ENCODE measurements around the gene CXCL8.

The CXCL8 gene

DNA sequence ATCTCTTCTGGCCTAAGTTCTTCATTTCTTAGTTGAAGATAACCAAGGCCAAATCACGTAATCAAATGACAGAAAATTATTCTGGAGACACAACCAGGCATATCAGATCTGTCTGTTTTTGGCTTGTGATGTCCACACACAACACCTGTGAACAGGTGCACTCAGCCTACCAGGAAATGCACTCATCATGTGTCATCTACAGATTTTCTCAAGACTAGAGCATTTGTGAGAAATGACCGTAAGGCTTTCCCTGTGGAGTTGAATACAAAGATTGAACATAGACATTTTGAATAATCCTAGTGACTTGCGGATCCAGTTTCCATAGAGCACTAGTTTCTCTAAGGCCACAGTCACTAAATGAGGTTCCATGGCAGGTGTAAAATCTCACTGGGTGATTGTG is 26.7 kb upstream of the CXCL8 start:
- no peak for TF ChIP-seq POU2F2 (IDR thresholded peaks at IDR 0.05; ENCODE audit: low read depth, low read length)
- TF ChIP-seq POLR2AphosphoS5 (IDR thresholded peaks at IDR 0.05; ENCODE audit: low read depth, low read length), result no peak
- no peak for TF ChIP-seq PAX5 (IDR thresholded peaks at IDR 0.05; ENCODE audit: insufficient read depth, low read length, severe bottlenecking)
- TF ChIP-seq TAF1 (IDR thresholded peaks at IDR 0.05; ENCODE audit: low read depth, low read length), result no peak
- no peak for TF ChIP-seq SPI1 (IDR thresholded peaks at IDR 0.05; ENCODE audit: low read depth, low read length)
- TF ChIP-seq POLR2A (IDR thresholded peaks at IDR 0.05; ENCODE audit: low read depth, low read length), result no peak
- DNase-seq (ENCODE audit: insufficient read length, low spot score), result no peak
- FAIRE-seq, result no peak

- no peak for DNase-seq (ENCODE audit: insufficient read length, low spot score)
- no peak for FAIRE-seq
- no peak for TF ChIP-seq POLR2AphosphoS5 (IDR thresholded peaks at IDR 0.05; ENCODE audit: low read depth, low read length)
- no peak for TF ChIP-seq POLR2A (IDR thresholded peaks at IDR 0.05; ENCODE audit: low read depth, low read length)
- no peak for TF ChIP-seq TAF1 (IDR thresholded peaks at IDR 0.05; ENCODE audit: low read depth, low read length)
- no peak for TF ChIP-seq POU2F2 (IDR thresholded peaks at IDR 0.05; ENCODE audit: low read depth, low read length)
- TF ChIP-seq SPI1 (IDR thresholded peaks at IDR 0.05; ENCODE audit: low read depth, low read length), result no peak
- no peak for TF ChIP-seq PAX5 (IDR thresholded peaks at IDR 0.05; ENCODE audit: insufficient read depth, low read length, severe bottlenecking)
Measured at GRCh38 chr4:73714647-73715046, 25.7 kb upstream of the CXCL8 start.

DNA sequence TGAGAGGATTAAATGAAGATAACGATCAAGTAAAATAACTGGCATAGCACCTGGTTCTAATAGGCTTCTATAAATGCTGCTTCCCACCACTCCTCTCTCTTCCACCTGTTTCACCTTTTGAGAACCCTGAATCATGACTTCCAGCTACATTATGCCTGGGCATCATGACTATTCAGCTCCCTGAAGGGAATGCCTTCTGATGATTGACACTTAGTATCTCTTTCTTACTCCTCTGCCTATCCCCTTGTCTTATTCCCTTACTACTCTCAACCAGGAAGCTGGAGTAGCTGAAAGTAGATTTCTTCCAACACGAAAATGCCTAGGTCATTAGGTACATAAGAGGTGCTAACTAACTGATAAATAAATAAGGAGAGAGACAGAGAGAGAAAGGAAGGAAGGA is 24.7 kb upstream of the CXCL8 start:
- no peak for TF ChIP-seq PAX5 (IDR thresholded peaks at IDR 0.05; ENCODE audit: insufficient read depth, low read length, severe bottlenecking)
- TF ChIP-seq POLR2AphosphoS5 (IDR thresholded peaks at IDR 0.05; ENCODE audit: low read depth, low read length), result no peak
- TF ChIP-seq SPI1 (IDR thresholded peaks at IDR 0.05; ENCODE audit: low read depth, low read length), result no peak
- TF ChIP-seq POU2F2 (IDR thresholded peaks at IDR 0.05; ENCODE audit: low read depth, low read length), result no peak
- no peak for TF ChIP-seq POLR2A (IDR thresholded peaks at IDR 0.05; ENCODE audit: low read depth, low read length)
- TF ChIP-seq TAF1 (IDR thresholded peaks at IDR 0.05; ENCODE audit: low read depth, low read length), result no peak
- no peak for DNase-seq (ENCODE audit: insufficient read length, low spot score)
- no peak for FAIRE-seq

DNA sequence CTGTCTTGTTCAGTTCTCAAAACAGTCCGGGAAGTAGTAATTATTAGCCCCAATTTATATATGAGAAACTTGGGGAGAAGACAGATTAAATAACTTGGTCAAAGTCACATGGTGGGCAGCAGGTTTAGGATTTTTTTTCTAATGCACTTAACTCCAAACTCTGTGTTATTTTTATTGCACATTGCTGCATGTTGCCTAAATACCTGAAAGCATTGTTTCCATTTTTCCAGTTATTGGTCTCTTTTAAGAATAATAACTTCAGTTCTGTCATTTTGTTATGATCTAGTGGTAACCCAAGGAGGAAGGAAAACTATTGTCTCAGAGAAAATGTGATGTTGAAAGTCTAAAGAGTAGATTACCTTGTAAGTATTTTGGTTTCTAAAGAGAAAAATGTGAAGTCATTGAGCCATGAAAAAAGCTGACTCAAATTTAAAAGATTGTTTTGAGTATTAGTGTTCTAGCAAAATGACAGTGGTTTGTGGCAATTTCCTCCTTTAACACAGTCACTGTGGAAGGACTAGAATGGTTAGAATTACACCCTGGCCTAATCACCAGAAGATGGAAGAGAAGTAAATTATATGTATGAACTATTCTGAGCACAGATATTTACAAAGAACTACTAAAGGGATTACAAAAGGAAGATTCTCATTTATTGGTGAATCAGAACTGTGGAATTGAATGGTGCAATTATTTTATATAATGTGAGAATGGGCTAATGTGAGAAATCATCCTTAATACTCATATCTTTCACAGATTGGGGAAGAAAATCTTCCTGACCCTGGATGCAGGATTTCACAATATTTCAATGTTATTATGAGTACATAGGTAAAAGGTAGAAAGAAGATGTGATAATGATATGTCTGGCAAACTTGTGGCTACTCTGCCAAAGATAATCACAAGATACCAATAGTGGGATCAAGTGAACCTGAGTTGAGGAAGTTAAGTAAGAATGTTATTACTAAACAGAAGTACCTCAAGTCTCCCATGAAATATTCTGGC is 21.7 kb upstream of the CXCL8 start:
- FAIRE-seq, result no peak
- TF ChIP-seq PAX5 (IDR thresholded peaks at IDR 0.05; ENCODE audit: insufficient read depth, low read length, severe bottlenecking), result peak; percentile 51
- TF ChIP-seq SPI1 (IDR thresholded peaks at IDR 0.05; ENCODE audit: low read depth, low read length), result no peak
- DNase-seq (ENCODE audit: insufficient read length, low spot score), result no peak

DNA sequence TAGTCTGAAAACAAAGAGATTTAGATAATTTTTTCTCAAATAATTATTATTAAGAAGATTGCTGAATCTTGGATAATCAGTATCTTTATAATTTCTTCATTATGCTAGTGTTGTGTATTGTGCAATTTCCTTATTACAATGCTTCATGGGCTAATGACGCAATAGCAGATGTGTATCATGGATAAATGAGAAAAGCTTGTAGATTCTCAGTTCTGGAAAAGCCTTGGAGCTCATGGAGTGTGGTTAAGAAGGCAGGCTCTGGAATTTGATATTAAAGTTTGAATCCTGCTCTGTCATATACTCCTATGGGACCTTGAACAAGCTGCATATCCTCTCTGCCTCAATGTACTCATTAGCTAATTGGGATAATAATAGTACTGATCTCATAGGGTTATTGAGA is 18.9 kb upstream of the CXCL8 start:
- FAIRE-seq (no peak), DNase-seq (ENCODE audit: insufficient read length, low spot score) (no peak)
- no peak for TF ChIP-seq POLR2AphosphoS5 (IDR thresholded peaks at IDR 0.05; ENCODE audit: low read depth, low read length)
- no peak for TF ChIP-seq POU2F2 (IDR thresholded peaks at IDR 0.05; ENCODE audit: low read depth, low read length)
- no peak for TF ChIP-seq POLR2A (IDR thresholded peaks at IDR 0.05; ENCODE audit: low read depth, low read length)

DNA sequence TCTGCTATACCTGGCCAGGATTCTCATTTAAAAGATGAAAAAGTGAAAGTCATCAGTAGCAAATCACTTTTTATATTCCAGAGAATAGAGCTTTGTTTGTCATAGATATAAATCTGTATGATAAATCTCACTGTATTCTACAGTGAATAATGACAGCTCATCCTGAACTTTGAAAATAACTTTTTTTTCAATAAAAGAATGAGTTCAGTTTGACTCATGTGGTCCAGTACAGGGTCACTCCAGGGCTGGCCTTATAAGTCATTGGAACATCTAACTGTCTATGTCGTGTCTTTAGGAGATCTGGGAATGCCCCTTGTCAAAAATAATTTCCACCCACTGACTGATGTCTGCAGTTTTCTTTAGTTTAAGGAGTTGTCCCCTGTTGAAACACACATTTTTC is 18.5 kb upstream of the CXCL8 start:
- TF ChIP-seq POU2F2 (IDR thresholded peaks at IDR 0.05; ENCODE audit: low read depth, low read length), result no peak
- TF ChIP-seq PAX5 (IDR thresholded peaks at IDR 0.05; ENCODE audit: insufficient read depth, low read length, severe bottlenecking), result no peak
- TF ChIP-seq SPI1 (IDR thresholded peaks at IDR 0.05; ENCODE audit: low read depth, low read length), result no peak
- no peak for TF ChIP-seq TAF1 (IDR thresholded peaks at IDR 0.05; ENCODE audit: low read depth, low read length)
- no peak for TF ChIP-seq POLR2AphosphoS5 (IDR thresholded peaks at IDR 0.05; ENCODE audit: low read depth, low read length)
- TF ChIP-seq POLR2A (IDR thresholded peaks at IDR 0.05; ENCODE audit: low read depth, low read length), result no peak
- FAIRE-seq, result no peak
- DNase-seq (ENCODE audit: insufficient read length, low spot score), result no peak

- TF ChIP-seq POLR2AphosphoS5 (IDR thresholded peaks at IDR 0.05; ENCODE audit: low read depth, low read length), result no peak
- no peak for TF ChIP-seq POLR2A (IDR thresholded peaks at IDR 0.05; ENCODE audit: low read depth, low read length)
- no peak for TF ChIP-seq PAX5 (IDR thresholded peaks at IDR 0.05; ENCODE audit: insufficient read depth, low read length, severe bottlenecking)
- no peak for TF ChIP-seq TAF1 (IDR thresholded peaks at IDR 0.05; ENCODE audit: low read depth, low read length)
- no peak for TF ChIP-seq POU2F2 (IDR thresholded peaks at IDR 0.05; ENCODE audit: low read depth, low read length)
- TF ChIP-seq SPI1 (IDR thresholded peaks at IDR 0.05; ENCODE audit: low read depth, low read length), result no peak
- FAIRE-seq, result no peak
- no peak for DNase-seq (ENCODE audit: insufficient read length, low spot score)
Measured at GRCh38 chr4:73723023-73723422, 17.3 kb upstream of the CXCL8 start.

DNA sequence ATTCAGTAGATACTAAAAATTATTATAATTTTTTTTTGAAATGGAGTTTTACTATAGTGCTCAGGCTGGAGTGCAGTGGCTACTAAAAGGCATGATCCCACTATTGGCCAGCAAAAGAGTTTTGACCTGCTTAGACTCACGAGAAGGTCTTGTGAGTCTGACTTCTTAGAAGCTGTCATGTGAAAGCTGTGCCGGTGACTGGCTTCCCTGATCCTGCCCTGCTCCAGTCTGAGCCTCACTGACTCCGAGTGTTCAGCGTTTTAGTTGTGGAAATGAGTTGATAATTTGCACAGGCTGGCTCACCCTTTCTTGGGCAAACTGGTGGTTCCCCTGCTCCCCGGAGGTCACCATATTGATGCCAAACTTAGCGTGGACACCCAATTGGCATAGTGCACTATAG is 16.4 kb upstream of the CXCL8 start:
- FAIRE-seq (no peak), DNase-seq (ENCODE audit: insufficient read length, low spot score) (no peak)
- TF ChIP-seq POLR2AphosphoS5 (IDR thresholded peaks at IDR 0.05; ENCODE audit: low read depth, low read length), result no peak
- no peak for TF ChIP-seq TAF1 (IDR thresholded peaks at IDR 0.05; ENCODE audit: low read depth, low read length)
- no peak for TF ChIP-seq POLR2A (IDR thresholded peaks at IDR 0.05; ENCODE audit: low read depth, low read length)
- TF ChIP-seq SPI1 (IDR thresholded peaks at IDR 0.05; ENCODE audit: low read depth, low read length), result no peak
- no peak for TF ChIP-seq PAX5 (IDR thresholded peaks at IDR 0.05; ENCODE audit: insufficient read depth, low read length, severe bottlenecking)
- TF ChIP-seq POU2F2 (IDR thresholded peaks at IDR 0.05; ENCODE audit: low read depth, low read length), result no peak

GRCh38 chr4:73725510-73725909 is 14.9 kb upstream of the CXCL8 start:
- TF ChIP-seq POLR2AphosphoS5 (IDR thresholded peaks at IDR 0.05; ENCODE audit: low read depth, low read length) (no peak), POU2F2 (IDR thresholded peaks at IDR 0.05; ENCODE audit: low read depth, low read length) (no peak)
- FAIRE-seq, result no peak

GRCh38 chr4:73725985-73726384 is 14.4 kb upstream of the CXCL8 start:
- TF ChIP-seq SPI1 (IDR thresholded peaks at IDR 0.05; ENCODE audit: low read depth, low read length) (no peak), PAX5 (IDR thresholded peaks at IDR 0.05; ENCODE audit: insufficient read depth, low read length, severe bottlenecking) (no peak), POU2F2 (IDR thresholded peaks at IDR 0.05; ENCODE audit: low read depth, low read length) (no peak), POLR2A (IDR thresholded peaks at IDR 0.05; ENCODE audit: low read depth, low read length) (no peak), POLR2AphosphoS5 (IDR thresholded peaks at IDR 0.05; ENCODE audit: low read depth, low read length) (no peak), TAF1 (IDR thresholded peaks at IDR 0.05; ENCODE audit: low read depth, low read length) (no peak)
- DNase-seq (ENCODE audit: insufficient read length, low spot score), result no peak
- FAIRE-seq, result no peak

More at GRCh38 chr4:73725510-73725909, 14.9 kb upstream of the CXCL8 start:
- no peak for DNase-seq (ENCODE audit: insufficient read length, low spot score)
